K562 (cell line): Measurements from ENCODE around the gene FPGS. TPM values are rescaled to one million over a fixed set of nuclear protein-coding genes. Genes with fewer than 3 reads are reported as not detected.
A peak's percentile ranks its signal among the peaks of the same experiment; 100 is the strongest.

Experiments used
- BCLAF1 ChIP-seq, 2 experiments: fragments of 450-650 bp in 1 of 2; IDR thresholded peaks; 2 replicates each; pipeline ENCODE4 v1.6.1; 2011 to 2017; ENCODE audit warnings: low read depth in 2 of 2, antibody characterized with exemption in 1 of 2, borderline replicate concordance in 1 of 2, low read length in 1 of 2, mild to moderate bottlenecking in 1 of 2, mixed read lengths in 1 of 2; ENCODE audit not compliant: control insufficient read depth in 1 of 2
- BRF1 ChIP-seq: IDR thresholded peaks from 3 replicates; pipeline ENCODE4 v1.6.1; 2011; ENCODE audit warnings: borderline replicate concordance, mild to moderate bottlenecking; ENCODE audit not compliant: insufficient read length; ENCODE audit errors: extremely low read depth
- CHD1 ChIP-seq: fragments of 200-600 bp; sonication (generic); IDR thresholded peaks from one replicate; pipeline ENCODE4 v1.6.1; 2012; ENCODE audit warnings: mild to moderate bottlenecking, moderate library complexity, low read length, inconsistent platforms
- CTBP1 ChIP-seq: fragments of 450-650 bp; IDR thresholded peaks from 2 replicates; pipeline ENCODE4 v1.6.1; 2016; ENCODE audit warnings: borderline replicate concordance
- POLR2B ChIP-seq: fragments of 450-650 bp; IDR thresholded peaks from 2 replicates; pipeline ENCODE4 v1.6.1; 2018; ENCODE audit warnings: low read depth; ENCODE audit not compliant: partially characterized antibody
- POLR2G ChIP-seq: fragments of 200-400 bp; formaldehyde crosslinking; IDR thresholded peaks from 2 replicates; pipeline ENCODE4 v1.6.1; 2017; ENCODE audit warnings: low read depth, mild to moderate bottlenecking, antibody characterized with exemption, low read length, moderate library complexity
- TBP ChIP-seq: optimal IDR thresholded peaks from 2 replicates; pipeline ENCODE3; 2011; ENCODE audit warnings: low read depth, low read length, improper control_type of control experiment
- ZNF583 ChIP-seq: fragments of 250-450 bp; sonication (Bioruptor Pico); IDR thresholded peaks from 2 replicates; pipeline ENCODE4 v1.4.0; 2020
- polyA plus RNA-seq, 8 experiments: library from polyadenylated mRNA; depleted of rRNA in 4 of 8; stranded (reverse) in 5 of 8; unstranded in 3 of 8; fragments of >200 nt; fragmentation: Nextera tagmentation in 2 of 8; fragmentation: Illumina TruSeq in 1 of 8; extraction: Ambion mirVana in 2 of 8; extraction: Trizol in 1 of 8; gene quantifications; 2 replicates each; pipeline versions ENCODE4 v1.2.1 to v1.2.3, GENCODE V29; 2011 to 2014; ENCODE audit warnings: inconsistent platforms in 1 of 8, missing spikeins in 1 of 8
- total RNA-seq, 7 experiments: library from RNA; depleted of rRNA in 6 of 7; stranded (reverse); fragments of >200 nt in 6 of 7; fragmentation: Illumina TruSeq in 2 of 7; extraction: Trizol in 2 of 7; gene quantifications; 2 replicates each; pipeline versions ENCODE4 v1.2.1 to v1.2.3, GENCODE V29; 2011 to 2021; ENCODE audit warnings: low replicate concordance in 1 of 7
- TF ChIP-seq, protein P1 (sequence below): fragments of 450-650 bp; IDR thresholded peaks from 2 replicates; pipeline ENCODE4 v1.6.1; 2016; ENCODE audit warnings: low read depth

Gene FPGS
- total and polyA plus RNA-seq, 9 of the 15 experiments (the other 6 are each of a cell fraction or from before 2014, with no cell fraction given): 0.84 to 86.4 (median 59.2) TPM

DNA sequence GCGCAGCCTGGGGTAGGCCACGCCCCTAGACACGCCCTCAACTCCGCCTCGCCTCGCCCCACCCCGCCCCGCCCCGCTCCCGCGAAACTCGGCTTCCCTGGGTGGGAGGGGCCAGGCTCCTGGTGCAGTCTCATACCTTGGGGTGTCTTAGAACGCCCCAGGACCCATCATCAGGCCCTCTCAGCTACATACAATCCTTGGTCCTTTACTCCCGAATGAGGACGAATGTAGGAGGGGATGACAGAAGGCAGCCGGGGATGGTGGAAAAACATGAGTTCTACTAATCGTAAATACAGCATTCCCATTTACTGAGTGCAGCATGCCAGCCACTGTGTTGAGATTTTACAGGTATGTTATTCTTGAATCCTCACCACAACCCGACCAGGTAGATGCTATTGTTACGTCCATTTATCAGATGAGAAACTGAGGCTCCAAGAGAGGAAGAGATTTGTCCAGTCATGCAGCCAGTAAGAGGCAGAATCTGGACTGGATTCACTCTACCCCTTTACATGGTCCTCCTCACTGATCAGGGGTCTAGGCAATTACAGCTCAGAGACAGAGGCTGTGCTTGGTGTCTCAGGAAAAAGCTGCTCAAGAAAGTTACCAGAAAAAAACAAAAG lies 31.0 kb upstream of the FPGS start (continued):
- TF ChIP-seq BCLAF1 (IDR thresholded peaks at IDR 0.05; ENCODE audit: borderline replicate concordance in 1 of 2, control insufficient read depth in 1 of 2, low read depth in 2 of 2, low read length in 1 of 2) (no peak), POLR2B (no peak), CTBP1 (0 out of 2 replicates have a peak, but pooled peaks have one; percentile 0), BRF1 (no peak), TBP (peak; percentile 7), ZNF583 (CRISPR knock-in tag) (no peak), POLR2G (no peak), CHD1 (no peak)
- TF ChIP-seq, protein P1, sequence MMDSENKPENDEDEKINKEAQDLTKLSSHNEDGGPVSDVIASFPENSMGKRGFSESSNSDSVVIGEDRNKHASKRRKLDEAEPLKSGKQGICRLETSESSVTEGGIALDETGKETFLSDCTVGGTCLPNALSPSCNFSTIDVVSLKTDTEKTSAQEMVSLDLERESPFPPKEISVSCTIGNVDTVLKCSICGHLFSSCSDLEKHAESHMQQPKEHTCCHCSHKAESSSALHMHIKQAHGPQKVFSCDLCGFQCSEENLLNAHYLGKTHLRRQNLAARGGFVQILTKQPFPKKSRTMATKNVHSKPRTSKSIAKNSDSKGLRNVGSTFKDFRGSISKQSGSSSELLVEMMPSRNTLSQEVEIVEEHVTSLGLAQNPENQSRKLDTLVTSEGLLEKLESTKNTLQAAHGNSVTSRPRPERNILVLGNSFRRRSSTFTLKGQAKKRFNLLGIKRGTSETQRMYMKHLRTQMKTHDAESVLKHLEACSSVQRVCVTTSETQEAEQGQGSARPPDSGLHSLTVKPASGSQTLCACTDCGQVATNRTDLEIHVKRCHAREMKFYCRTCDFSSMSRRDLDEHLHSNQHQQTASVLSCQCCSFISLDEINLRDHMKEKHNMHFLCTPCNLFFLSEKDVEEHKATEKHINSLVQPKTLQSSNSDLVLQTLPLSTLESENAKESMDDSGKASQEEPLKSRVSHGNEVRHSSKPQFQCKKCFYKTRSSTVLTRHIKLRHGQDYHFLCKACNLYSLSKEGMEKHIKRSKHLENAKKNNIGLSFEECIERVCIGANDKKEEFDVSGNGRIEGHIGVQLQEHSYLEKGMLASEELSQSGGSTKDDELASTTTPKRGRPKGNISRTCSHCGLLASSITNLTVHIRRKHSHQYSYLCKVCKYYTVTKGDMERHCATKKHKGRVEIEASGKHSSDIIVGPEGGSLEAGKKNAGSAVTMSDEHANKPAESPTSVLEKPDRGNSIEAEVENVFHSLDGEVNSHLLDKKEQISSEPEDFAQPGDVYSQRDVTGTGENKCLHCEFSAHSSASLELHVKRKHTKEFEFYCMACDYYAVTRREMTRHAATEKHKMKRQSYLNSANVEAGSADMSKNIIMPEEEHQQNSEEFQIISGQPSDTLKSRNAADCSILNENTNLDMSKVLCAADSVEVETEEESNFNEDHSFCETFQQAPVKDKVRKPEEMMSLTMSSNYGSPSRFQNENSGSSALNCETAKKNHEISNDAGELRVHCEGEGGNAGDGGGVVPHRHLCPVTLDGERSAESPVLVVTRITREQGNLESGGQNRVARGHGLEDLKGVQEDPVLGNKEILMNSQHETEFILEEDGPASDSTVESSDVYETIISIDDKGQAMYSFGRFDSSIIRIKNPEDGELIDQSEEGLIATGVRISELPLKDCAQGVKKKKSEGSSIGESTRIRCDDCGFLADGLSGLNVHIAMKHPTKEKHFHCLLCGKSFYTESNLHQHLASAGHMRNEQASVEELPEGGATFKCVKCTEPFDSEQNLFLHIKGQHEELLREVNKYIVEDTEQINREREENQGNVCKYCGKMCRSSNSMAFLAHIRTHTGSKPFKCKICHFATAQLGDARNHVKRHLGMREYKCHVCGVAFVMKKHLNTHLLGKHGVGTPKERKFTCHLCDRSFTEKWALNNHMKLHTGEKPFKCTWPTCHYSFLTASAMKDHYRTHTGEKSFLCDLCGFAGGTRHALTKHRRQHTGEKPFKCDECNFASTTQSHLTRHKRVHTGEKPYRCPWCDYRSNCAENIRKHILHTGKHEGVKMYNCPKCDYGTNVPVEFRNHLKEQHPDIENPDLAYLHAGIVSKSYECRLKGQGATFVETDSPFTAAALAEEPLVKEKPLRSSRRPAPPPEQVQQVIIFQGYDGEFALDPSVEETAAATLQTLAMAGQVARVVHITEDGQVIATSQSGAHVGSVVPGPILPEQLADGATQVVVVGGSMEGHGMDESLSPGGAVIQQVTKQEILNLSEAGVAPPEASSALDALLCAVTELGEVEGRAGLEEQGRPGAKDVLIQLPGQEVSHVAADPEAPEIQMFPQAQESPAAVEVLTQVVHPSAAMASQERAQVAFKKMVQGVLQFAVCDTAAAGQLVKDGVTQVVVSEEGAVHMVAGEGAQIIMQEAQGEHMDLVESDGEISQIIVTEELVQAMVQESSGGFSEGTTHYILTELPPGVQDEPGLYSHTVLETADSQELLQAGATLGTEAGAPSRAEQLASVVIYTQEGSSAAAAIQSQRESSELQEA: no peak
